NCI-H1048 (cell line): ENCODE measurements around the gene ACTN4.
A peak's percentile ranks its signal among the peaks of the same experiment; 100 is the strongest.

Source experiments
- DNase-seq: peaks from one replicate; lab custom pipeline; 2025; lab: John Stamatoyannopoulos, UW

The ACTN4 gene

DNA sequence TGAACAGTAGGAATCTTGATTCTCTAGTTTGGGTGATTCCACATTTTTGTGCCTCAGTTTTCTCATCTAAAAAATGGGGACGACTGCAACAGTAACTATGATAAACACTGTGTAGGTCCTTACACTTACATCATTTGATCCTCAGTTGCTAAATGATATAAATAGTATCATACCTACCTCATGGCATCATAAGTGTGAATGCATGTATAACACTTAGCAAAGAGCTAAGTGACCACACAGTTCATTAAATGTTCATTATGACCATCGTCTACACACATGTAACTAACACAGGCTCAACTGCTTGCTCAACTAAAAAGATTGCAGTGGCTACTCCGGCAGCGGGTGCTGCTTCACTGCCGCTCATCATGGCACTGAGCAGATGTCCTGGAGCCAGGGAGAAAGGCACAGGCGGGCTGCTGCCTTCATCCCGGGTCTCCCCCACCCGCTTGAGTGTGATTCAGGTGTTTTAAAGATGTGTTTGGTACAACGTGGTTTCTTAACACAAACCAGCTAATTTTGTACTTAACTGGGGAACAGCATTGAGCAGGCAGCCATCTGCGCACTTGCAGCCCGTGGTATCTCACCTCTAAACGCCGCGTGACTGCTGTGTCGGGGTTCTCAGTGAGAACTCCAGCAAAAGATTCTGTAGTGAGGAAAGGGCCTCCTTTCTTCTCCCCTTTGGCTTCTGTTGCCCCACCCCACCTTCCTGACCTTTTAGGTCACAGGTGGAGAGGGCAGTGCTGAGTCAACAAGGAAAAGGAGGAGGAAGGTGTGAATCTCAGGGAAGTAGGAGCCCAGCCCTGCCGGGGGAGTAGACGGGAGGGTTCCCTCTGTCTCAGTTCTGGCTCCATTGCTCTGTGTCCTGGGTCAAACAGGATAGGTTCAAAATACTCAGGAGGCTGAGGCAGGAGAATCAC is 11.7 kb upstream of the ACTN4 start:
- no peak for DNase-seq

DNA sequence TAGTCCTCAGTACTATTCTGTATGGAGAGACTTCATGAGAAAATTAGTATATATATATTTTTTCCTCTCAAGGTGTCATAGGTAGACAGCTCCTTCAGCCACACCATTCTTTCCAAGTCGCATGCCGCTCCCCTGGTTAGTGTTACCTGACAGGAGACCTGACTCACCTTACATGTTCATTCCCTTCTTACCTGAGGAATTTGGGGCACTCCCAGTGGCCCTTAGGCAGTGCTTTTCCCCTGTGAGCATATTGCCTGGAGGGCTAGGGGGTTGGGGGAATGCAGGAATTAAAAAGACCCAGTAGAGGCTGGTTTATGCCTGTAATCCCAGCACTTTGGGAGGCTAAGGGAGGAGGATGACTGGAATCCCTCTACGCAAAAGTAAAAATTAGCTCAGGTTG is 9.0 kb upstream of the ACTN4 start:
- DNase-seq: no peak

DNA sequence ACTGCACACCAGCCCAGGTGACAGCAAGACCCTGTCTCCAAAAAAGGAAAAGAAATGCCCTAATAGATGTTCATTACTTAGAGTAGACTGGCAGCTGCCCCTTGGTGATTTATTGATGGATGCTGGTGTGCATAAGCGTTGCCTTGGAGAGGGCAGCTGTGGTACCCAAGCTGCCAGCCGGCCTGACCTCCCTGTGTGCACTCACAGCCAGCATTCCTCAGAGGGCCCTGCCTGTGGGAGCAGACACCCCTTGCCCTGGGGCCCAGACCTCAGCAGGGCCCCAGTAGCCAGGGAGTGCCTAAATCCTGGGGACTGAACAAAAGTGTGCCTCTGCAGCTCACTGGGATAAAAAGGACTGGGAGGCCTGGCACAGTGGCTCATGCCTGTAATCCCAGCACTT is 7.8 kb upstream of the ACTN4 start:
- no peak for DNase-seq

DNA sequence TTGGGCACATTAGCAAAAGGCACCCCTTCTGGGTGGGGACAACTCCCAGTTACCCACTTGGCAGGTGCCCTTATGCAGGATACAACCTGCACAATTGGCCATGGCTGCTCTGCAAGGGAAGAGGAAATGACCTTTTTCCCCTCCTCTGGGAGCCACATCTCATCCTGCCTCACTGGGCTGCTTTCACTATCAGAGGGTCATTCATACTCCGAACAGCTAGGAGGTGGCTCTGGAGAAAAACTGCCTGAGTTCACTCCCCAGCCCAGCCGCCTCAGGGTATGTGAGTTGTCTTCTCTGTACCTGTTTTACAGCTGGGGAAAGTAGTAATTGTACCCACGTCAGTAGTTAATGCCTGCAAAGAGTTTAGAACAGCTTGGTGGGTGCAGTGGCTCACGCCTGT is 7.1 kb upstream of the ACTN4 start:
- no peak for DNase-seq

DNA sequence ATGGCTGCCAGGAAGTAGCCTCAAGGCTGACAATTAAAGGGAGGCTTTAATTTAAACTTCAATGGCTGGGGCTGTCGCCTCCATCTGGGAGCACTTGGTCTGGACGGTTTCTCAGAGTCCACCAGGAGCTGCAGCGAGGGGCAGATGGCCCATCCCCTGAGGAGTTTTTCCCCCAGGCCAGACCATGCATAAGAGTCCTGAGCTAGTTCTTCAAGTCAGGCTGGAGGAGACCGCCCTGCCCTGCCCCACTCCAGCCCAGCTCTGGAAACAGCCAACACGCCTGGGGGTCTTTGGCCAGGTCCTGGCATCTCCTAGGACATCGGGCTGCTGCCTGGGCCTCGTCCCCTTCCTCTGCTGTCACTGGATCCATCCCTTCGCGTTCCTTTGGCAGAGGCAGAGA is 5.3 kb upstream of the ACTN4 start:
- DNase-seq: no peak

DNA sequence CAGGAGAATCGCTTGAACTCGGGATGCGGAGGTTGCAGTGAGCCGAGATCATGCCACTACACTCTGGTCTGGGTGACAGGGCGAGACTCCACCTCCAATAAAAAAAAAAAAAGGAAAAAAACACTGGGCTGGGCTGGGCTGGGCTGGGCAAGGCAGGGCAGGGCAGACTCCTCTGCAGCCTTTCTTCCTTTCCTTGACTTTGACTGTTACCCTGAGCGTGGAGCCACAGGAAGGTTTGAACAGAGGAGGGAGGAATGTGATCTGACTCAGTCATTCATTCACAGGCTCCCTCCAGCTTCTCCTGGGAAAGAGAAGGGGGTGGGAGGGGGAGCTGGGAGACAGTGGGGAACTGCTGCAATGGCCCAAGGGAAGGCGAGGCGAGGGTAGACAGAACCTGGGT is 2.7 kb upstream of the ACTN4 start:
- no peak for DNase-seq

DNA sequence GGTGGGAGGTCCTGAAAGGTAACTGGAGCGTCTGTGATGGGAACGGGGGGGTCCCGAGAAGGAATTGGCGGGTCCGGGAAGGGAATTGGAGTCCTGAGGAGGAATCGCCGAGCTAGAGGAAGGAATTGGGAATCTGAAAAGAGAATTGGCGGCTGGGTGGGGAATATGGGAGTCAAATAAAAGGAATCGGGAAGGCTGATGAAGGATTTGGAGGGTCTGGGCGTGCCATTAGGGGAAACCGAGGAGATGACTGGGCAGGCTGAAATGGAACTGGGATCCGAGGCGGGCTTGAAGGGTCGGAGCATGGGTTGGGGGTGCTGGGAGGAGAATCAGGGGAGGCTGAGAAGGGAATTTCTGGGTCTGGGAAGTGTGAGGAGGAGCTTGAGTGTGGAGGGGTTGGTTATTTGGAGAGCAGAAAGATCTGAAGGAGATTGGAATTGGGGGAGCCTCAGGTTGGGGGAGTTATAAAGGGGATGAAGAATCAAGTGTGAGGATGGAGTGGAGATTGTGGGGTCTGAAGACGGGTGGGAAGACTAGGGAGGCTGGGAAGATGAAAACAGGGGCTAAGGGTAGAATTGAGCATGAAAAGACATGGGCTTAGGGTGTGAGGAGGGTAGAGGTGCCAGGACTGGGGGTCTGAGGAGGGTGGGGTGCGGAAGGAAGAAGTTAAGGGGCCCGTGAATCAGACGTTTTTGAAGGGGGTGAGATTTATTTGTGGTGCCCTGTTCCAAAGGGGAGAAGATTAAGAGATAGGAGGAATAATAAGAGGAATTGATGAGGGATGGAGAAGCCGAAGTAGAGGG is 718 bp downstream of the ACTN4 start:
- no peak for DNase-seq

DNA sequence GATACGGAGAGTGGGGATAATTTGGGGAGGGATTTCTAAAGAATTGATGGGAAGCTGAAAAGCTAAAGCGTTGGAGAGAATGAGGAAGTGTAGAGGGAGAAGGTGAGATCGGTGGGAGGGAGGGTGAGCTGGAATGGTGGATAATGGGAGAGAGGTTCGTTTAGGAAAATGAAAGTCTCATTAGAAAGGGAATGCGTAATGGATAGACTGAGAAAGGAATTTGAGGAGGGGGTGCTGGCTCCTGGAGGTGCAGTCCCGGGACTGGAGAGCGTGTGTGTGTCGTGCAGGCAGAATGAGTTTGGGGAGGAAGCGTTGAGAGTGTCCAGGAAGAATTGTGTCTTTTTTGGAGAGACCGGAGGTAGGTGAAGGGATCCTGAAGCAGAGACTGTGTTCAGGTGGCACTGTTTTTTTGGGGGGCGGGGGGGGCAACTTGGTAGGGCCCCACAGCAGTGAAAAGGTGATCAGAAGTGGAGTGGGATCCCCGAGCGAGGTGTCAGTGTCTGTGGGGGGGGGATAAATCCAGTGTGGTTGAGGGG is 1.4 kb downstream of the ACTN4 start:
- no peak for DNase-seq

DNA sequence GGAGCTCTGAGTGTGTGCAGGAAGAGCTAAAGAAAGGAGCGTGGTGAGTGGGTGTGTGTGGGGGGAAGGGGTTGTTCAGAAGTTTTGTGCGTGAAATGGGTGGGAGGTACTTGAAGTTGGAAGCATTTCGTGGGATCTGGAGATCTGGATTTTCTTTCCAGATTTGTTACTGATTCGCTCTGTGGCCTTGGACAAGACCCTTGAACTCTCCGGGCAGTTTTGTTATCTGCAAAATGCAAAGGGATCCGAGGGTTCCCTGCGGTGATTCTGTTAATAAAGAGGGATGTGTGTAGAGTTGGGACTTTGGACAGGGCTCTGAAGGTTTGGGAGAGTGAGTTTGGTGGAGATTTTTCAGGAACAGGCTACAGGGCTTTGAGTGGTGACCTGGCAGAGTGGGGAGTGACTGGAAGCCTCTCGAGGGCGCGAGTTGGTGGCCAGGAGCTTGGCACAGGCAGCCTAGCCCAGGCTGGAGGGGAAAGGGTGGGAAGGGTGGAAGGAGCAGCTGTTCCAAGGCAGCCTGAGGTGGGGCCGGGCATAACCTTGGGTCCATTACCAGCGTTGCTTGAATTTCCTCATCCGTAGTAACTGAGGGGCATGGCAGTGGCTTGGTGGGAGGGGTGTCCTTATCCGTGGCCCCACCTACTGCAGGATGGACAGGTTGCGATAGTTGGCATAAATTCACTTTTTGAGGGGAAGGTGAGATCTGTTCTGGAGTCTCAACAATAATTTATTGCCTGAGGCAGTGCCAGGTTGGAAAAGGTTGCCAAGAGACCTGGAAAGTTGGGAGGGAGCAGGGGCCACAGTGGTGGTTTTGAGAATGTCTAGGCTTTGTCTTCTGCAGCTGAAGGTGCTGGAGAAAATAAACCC is 2.1 kb downstream of the ACTN4 start:
- no peak for DNase-seq

DNA sequence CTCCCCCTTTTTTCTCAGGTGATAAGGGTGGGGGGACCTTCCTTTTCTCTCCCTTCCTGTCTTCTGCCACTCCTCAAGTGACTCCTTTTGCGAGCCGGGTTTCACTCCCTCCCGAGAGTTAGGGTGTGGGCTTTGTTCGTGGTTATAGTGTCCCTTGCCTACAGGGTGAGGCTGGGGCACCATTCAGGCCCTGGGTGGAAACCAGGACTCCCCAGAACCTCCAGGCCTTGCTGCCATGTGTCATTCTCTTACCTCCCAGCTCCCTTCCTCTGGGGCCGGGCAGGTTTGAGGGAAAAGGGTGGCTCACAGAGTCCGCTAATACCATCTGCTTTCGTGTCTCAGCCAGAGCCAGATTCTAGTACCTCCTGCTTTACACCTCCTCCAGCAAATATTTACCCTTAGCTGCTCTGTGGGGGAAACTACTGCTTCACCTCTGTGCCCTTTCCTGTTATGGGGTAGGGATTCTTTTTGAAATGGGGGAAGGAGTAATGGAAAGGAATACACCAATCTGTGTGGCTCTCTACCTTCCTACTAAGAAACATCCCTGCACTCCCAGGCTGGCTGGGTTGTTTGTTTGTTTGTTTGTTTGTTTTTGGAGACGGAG is 2.8 kb downstream of the ACTN4 start:
- DNase-seq: no peak

DNA sequence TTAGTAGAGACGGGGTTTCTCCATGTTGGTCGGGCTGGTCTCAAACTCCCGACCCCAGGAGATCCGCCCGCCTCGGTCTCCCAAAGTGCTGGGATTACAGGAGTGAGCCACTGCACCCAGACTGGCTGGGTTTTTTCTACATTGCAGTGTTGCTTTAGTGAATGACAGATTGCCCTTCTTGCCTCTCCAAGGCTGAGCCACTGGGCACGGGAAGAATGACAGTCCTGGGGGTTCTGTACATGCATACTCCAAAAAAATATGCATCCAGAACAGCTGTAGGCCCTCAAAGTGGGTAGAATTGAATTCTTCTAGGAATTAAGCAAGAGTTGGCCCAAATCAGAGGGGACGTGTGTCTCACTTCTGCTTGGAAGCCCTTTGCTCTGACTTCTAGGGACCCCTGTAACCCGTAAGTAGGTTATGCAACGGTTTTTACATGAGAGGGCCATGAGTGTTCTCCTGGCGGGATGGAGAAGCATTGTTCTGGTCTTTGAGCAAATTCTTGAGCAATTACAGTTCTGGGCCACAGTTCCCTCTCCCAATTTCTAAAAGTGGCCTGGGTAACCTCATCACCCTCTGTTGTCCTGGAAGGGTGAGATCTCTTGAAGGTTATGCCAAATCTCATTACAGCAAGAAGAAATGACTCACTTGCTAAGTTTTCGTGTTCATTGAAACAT is 3.6 kb downstream of the ACTN4 start:
- DNase-seq: no peak

DNA sequence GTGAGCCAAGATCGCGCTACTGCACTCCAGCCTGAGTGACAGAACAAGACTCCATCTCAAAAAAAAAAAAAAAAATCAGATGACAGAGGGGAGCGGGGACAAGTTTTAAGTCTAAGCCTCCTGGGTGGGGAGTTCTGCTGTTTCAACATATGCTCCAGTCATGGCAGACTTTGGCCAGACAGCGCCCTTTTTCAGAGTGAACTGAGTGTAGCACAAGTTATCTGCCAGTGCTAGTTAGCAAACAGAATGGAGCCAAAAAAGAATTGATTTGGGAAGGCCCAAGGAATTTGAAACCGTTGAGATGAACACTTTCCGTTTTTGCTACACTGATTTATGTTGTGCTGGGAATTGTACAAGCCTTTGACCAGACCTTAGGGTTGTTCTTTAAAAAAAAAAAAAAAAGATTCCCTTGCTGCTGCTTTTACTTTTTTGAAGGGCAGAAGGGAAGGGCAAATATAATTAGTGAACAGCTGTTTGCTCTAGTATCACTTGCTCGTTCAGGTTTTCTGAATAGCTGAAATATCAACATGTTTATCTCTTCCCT is 5.7 kb downstream of the ACTN4 start:
- no peak for DNase-seq

DNA sequence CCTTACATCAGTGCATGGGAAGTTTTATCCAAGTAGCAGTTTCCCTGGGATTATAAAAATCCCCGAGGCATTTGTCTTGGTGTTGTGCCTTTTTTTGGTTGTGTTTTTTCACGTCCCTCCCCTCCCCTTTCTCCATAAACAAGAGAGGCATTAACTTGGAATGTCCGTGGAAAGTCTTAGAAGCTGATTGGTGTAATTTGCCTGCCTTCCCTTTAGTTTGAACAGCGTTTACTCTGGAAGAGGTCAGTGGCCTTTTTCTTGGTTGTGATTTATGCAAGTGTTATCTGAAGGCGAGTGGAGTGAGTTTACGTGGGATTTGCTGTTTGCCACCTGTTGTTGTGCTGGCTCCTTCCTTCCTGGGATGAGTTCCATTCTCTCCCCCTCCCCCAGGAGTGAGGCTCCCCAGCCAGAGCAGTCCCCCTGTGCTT is 7.2 kb downstream of the ACTN4 start:
- no peak for DNase-seq

DNA sequence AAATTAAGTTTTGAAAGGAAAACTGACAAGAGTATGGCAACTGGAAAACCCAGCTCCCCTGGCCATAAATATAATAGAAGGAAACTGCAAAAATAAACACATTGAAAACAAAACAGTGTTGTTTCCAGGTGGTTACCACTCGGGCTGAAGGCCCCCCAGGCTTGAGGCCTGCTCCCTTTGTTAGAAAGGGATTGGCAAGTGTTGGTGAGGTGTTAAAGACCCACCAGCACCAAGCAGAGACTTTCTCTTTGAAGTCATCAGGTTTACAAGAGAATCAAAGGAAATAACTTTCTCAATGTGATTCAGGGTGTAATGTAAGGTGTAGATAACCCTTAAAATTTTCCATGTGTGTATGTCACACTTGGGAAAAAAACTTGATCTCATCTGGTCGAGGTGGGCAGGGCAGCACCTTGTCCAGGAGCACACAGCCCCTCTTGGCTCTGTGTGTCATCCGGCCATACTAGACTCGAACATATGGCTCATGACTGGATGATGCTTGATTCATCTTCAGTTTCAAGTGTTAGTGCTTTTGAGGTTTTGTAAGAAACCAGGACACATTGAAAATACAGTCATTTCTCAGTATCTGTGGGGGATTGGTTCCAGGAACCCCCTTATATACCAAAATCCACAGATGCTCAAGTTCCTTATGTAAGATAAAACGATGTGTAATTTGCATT is 7.8 kb downstream of the ACTN4 start:
- DNase-seq: no peak

DNA sequence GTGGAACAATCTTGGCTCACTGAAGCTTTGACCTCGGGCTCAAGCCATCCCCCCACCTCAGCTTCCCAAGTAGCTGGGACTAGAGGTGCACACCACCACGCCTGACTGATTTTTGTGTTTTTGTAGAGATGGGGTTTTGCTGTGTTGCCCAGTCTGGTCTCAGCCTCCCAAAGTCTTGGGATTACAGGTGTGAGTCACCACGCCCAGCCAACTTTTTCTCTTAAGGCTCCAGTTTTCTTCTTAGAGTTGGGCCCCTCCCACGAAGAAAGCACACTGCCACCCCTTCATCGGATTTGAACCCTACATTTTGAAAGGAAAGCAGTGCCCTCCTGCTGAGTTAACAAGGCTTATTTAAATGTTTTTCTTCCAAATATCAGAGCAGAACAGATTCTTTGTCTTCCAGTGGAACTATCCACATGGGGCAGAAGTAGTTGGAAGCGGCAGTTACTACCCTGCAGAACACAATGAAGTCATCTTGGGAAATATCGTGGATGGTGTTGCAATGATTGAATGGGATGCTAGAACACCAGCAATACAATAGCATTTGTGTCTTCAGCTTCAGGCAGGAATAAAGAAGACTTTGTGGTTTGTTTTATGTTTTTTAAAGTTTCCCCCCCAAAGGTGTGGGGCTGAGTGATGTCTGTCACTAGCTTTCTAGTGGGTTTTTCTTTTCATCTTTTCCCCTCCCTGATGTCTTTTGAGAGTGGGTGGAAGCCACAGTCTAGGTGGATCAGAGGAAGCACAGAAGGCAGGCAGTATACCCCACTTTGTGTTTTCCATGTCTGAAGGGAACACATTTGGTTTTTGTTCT is 8.9 kb downstream of the ACTN4 start:
- DNase-seq: no peak

DNA sequence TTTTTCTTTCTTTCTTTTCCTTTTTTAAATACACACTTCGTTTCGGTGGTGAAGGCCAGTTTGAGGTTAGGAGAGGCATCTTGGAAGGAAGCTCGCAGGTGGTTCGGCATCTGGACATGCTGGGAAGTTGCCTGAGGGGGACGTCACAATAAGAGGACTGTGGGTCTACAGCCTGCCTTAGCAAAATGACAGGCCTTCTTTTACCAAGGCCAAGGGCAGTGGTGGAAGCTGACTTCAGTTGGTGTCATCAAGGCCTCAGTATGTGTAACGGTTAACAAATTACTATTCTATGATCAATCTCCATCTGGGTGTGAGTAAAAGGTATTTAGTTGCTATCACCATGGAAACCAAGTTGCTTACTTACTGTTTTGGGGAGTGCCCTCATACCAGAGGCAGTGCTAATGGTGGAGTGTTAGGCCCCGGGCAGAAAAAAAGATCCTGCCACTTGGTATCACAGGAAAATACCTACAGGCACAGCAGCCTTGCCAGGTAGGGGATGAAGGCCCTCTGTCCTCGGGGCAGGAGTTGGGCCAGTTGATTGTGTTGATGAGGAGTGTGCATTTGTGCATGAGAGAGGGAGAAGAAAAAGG is 10.3 kb downstream of the ACTN4 start:
- DNase-seq: no peak

DNA sequence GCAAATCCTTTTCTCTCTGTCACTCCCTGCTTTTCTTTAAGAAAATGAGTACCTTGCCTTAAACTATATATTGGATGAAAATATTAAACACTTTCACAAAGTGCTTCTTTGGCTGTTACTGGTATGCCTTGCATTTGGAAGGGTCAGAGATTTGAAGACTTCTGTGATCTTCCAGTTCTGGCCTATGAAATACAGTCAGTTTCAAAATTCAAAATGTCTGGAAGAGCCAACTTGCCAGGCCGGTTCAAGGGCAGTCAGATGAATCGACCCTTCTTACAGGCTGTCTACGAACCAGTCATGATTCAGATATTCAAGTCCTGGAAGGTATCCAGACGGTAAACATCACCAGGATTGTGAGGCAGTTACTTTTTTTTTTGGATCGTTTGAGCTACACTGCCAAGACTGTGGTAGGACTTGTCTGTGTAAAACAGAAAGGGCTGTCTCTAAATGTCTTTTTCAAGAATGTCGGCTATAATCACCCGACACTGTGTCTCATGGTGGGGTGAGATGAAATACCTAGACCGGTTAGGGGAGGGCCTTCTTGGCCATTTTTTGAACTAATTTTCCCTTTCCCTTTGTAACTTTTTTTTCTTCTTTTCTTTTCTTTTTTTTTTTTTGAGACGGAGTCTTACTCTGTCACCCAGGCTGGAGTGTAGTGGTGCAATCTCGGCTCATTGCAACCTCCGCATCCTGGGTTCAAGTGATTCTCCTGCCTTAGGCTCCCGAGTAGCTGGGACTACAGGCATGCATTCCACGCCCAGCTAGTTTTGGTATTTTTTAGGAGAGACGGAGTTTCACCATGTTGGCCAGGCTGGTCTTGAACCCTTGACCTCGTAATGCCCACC is 11.2 kb downstream of the ACTN4 start:
- DNase-seq: peak; percentile 57

DNA sequence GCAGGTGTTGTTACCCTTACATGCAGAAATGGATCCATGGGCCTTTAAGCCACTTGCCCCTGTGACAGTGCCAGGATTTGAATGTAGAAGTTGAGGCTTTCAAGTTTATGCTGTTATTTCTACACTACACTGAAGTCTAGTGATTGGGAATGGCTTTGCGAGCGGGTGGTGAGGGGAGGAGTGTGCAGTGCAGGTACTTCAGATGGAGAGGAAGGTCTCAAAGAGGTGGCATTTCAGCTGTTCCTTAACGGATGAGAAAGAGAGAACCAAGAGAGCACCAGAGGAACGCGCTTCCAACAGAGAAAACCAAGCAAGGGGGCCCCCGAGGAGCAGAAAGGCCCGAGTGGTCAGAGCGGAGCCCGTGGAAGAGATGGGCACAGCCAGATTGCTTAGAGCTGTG is 13.3 kb downstream of the ACTN4 start:
- DNase-seq: no peak
